HCT116 (cell line): ENCODE data around the gene USP17L5. TPM values are rescaled to one million over a fixed set of nuclear protein-coding genes. Genes with fewer than 3 reads are reported as not detected.
"Not testable (repeated sequence)": the region's sequence is repeated elsewhere in the genome, so short reads cannot be mapped to it uniquely, and the experiment has no call there.

Experiments
- ATAC-seq: fragments of 200-7000 bp; cut with Tn5 transposase; 2 replicates; pipeline ENCODE4 v1.9.1; 2020; ENCODE audit warnings: mild to moderate bottlenecking, moderate library complexity
- BruUV-seq: library from RNA; stranded (reverse); fragments of 400-500 nt; replicated peaks from 2 replicates; lab custom pipeline; 2021; lab: Mats Ljungman, UMichigan
- CTCF ChIA-PET: fragments of 300-600 bp; sonication (Branson Sonifier 250); formaldehyde crosslinking; loops from one replicate; lab custom pipeline; 2021; ENCODE audit warnings: antibody characterized with exemption; lab: Charles Lee
- POLR2A ChIA-PET: fragments of 300-600, 350-600 bp; sonication (Branson Sonifier 250); formaldehyde crosslinking; loops from one replicate; lab custom pipeline; 2021; ENCODE audit warnings: antibody characterized with exemption; lab: Charles Lee
- RAD21 ChIA-PET, 2 experiments: fragments of 300-600 bp; sonication (Branson Sonifier 250); formaldehyde crosslinking; loops; one replicate each; lab custom pipeline; 2023; ENCODE audit warnings: low total read pairs in 2 of 2; ENCODE audit not compliant: uncharacterized antibody in 2 of 2, unreplicated experiment in 2 of 2, low non-redundant PET in 1 of 2; lab: Charles Lee
- DNase-seq: peaks from one replicate; pipeline ENCODE4 v3.0.0-alpha.2; 2010; ENCODE audit warnings: low read depth, low spot score
- H2AFZ ChIP-seq: fragments of 200-600 bp; shearing (Covaris generic), sonication (generic); 2 replicates; pipeline ENCODE4 v1.6.1; 2017; ENCODE audit warnings: low read depth, mixed run types, mixed read lengths, antibody characterized with exemption, low read length; ENCODE audit not compliant: poor library complexity, severe bottlenecking
- H3K27ac ChIP-seq: 2 replicates; pipeline ENCODE4 v1.5.1; 2012; ENCODE audit warnings: low read depth, low read length
- H3K27me3 ChIP-seq: fragments of 200-600 bp; sonication (generic); 2 replicates; pipeline ENCODE4 v1.6.1; 2016; ENCODE audit warnings: mixed run types, low read length, mixed read lengths; ENCODE audit not compliant: insufficient read depth
- H3K36me3 ChIP-seq, 2 experiments: fragments of 200-500 bp in 1 of 2; fragments of 200-600 bp in 1 of 2; sonication (Bioruptor generic) in 1 of 2; sonication (generic) in 1 of 2; 2 replicates each; pipeline versions ENCODE4 v1.5.1 to v1.6.1; 2014 to 2016; ENCODE audit warnings: low read length in 2 of 2, inconsistent platforms in 1 of 2, mixed read lengths in 1 of 2, mixed run types in 1 of 2; ENCODE audit not compliant: insufficient read depth in 2 of 2, control insufficient read depth in 1 of 2
- H3K4me1 ChIP-seq, 2 experiments: fragments of 200-600 bp in 1 of 2; sonication (generic) in 1 of 2; 2 replicates each; pipeline versions ENCODE4 v1.5.1 to v1.6.1; 2012 to 2017; ENCODE audit warnings: low read length in 2 of 2, inconsistent platforms in 1 of 2, mild to moderate bottlenecking in 1 of 2, mixed read lengths in 1 of 2, mixed run types in 1 of 2, moderate library complexity in 1 of 2; ENCODE audit not compliant: insufficient read depth in 2 of 2, control insufficient read depth in 1 of 2
- H3K4me2 ChIP-seq: fragments of 200-600 bp; sonication (generic); 2 replicates; pipeline ENCODE4 v1.6.1; 2017; ENCODE audit warnings: mixed run types, low read length, mixed read lengths
- H3K4me3 ChIP-seq, 2 experiments: fragments of 200-600 bp in 1 of 2; sonication (generic) in 1 of 2; replicated peaks in 1 of 2; 2 replicates each; pipeline ENCODE4 v1.5.1; 2011 to 2016; ENCODE audit warnings: low read length in 2 of 2, control low read depth in 1 of 2, low read depth in 1 of 2, mild to moderate bottlenecking in 1 of 2, mixed read lengths in 1 of 2, mixed run types in 1 of 2
- H3K79me2 ChIP-seq: fragments of 200-600 bp; sonication (generic); 2 replicates; pipeline ENCODE4 v1.6.1; 2017; ENCODE audit warnings: mild to moderate bottlenecking, mixed run types, low read length, moderate library complexity, mixed read lengths; ENCODE audit not compliant: insufficient read depth
- H3K9ac ChIP-seq: fragments of 200-600 bp; sonication (generic); 2 replicates; pipeline ENCODE4 v1.6.1; 2016; ENCODE audit warnings: low read length, mixed read lengths
- H3K9me2 ChIP-seq: fragments of 200-600 bp; sonication (generic), shearing (Covaris generic); 2 replicates; pipeline ENCODE4 v1.6.1; 2017; ENCODE audit warnings: mixed run types, mild to moderate bottlenecking, moderate library complexity; ENCODE audit not compliant: insufficient read depth
- H3K9me3 ChIP-seq, 2 experiments: fragments of 200-500 bp in 1 of 2; fragments of 200-600 bp in 1 of 2; sonication (Bioruptor generic) in 1 of 2; sonication (generic) in 1 of 2; 2 replicates each; pipeline ENCODE4 v1.6.1; 2014 to 2017; ENCODE audit warnings: low read length in 2 of 2, mixed read lengths in 2 of 2, inconsistent platforms in 1 of 2, low read depth in 1 of 2, mild to moderate bottlenecking in 1 of 2, mixed run types in 1 of 2, moderate library complexity in 1 of 2; ENCODE audit not compliant: control insufficient read depth in 1 of 2, insufficient read depth in 1 of 2
- H4K20me1 ChIP-seq: fragments of 200-600 bp; sonication (generic), shearing (Covaris generic); 2 replicates; pipeline ENCODE4 v1.6.1; 2017; ENCODE audit warnings: mixed run types, mild to moderate bottlenecking, moderate library complexity; ENCODE audit not compliant: insufficient read depth
- intact Hi-C: fragments of 100-400 bp; cut with micrococcal nuclease; formaldehyde crosslinking; loops from 2 replicates; pipeline ENCODE4 v1.10.0; 2022
- total RNA-seq: library from RNA; stranded (reverse); gene quantifications from one replicate; pipeline ENCODE4 v1.2.1, GENCODE V29; 2021; ENCODE audit not compliant: unreplicated experiment

Gene USP17L5
- total RNA-seq, 1 experiment from 2014 or later = not detected

DNA sequence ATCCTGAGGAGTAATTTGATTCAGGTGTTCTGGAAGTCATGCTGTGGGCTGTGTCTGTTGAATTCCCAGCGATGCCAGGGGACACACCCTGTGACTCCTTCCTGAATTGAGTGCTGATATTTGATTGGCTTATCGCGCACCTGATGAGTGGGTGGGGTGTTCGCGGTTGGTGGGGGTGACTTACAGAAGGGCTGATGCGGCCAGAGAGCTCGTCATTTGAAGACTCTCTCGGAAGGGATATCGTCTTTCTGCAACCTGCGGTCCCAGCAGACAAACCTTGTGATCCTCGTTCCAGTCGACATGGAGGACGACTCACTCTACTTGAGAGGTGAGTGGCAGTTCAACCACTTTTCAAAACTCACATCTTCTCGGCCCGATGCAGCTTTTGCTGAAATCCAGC is 4.8 kb upstream of the USP17L5 start, which contains the start of gene USP17L26:
Gene USP17L26 (plus strand): TSS at position 301 of the 400 bp plus-strand sequence. CDS start 0 bp downstream, at position 301.
- H3K27ac ChIP-seq, H3K27me3 ChIP-seq, BruUV-seq, H3K79me2 ChIP-seq, H3K9me2 ChIP-seq, H4K20me1 ChIP-seq, RAD21 ChIA-PET, H3K4me3 ChIP-seq, H3K36me3 ChIP-seq, CTCF ChIA-PET, H3K4me1 ChIP-seq, POLR2A ChIA-PET, H2AFZ ChIP-seq, intact Hi-C loops, H3K9ac ChIP-seq, ATAC-seq, DNase-seq, H3K9me3 ChIP-seq, H3K4me2 ChIP-seq: not testable (repeated sequence)

DNA sequence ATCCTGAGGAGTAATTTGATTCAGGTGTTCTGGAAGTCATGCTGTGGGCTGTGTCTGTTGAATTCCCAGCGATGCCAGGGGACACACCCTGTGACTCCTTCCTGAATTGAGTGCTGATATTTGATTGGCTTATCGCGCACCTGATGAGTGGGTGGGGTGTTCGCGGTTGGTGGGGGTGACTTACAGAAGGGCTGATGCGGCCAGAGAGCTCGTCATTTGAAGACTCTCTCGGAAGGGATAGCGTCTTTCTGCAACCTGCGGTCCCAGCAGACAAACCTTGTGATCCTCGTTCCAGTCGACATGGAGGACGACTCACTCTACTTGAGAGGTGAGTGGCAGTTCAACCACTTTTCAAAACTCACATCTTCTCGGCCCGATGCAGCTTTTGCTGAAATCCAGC is 4.6 kb downstream of the USP17L5 start, which contains the start of gene USP17L27:
Gene USP17L27 (plus strand): TSS at position 301 of the 400 bp plus-strand sequence. CDS start 0 bp downstream, at position 301.
- POLR2A ChIA-PET, intact Hi-C loops, H3K27me3 ChIP-seq, H3K27ac ChIP-seq, H3K9me2 ChIP-seq, DNase-seq, H4K20me1 ChIP-seq, H3K79me2 ChIP-seq, H3K36me3 ChIP-seq, H3K4me3 ChIP-seq, H2AFZ ChIP-seq, CTCF ChIA-PET, BruUV-seq, H3K4me2 ChIP-seq, RAD21 ChIA-PET, H3K9ac ChIP-seq, ATAC-seq, H3K9me3 ChIP-seq, H3K4me1 ChIP-seq: not testable (repeated sequence)

DNA sequence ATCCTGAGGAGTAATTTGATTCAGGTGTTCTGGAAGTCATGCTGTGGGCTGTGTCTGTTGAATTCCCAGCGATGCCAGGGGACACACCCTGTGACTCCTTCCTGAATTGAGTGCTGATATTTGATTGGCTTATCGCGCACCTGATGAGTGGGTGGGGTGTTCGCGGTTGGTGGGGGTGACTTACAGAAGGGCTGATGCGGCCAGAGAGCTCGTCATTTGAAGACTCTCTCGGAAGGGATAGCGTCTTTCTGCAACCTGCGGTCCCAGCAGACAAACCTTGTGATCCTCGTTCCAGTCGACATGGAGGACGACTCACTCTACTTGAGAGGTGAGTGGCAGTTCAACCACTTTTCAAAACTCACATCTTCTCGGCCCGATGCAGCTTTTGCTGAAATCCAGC is 9.4 kb downstream of the USP17L5 start, which contains the start of gene USP17L28:
Gene USP17L28 (plus strand): TSS at position 301 of the 400 bp plus-strand sequence. CDS start 0 bp downstream, at position 301.
- H3K36me3 ChIP-seq, H3K4me3 ChIP-seq, H2AFZ ChIP-seq, ATAC-seq, H3K79me2 ChIP-seq, RAD21 ChIA-PET, BruUV-seq, H3K4me2 ChIP-seq, POLR2A ChIA-PET, H3K27ac ChIP-seq, H3K9me2 ChIP-seq, DNase-seq, H3K4me1 ChIP-seq, intact Hi-C loops, H3K27me3 ChIP-seq, H3K9me3 ChIP-seq, H3K9ac ChIP-seq, CTCF ChIA-PET, H4K20me1 ChIP-seq: not testable (repeated sequence)

DNA sequence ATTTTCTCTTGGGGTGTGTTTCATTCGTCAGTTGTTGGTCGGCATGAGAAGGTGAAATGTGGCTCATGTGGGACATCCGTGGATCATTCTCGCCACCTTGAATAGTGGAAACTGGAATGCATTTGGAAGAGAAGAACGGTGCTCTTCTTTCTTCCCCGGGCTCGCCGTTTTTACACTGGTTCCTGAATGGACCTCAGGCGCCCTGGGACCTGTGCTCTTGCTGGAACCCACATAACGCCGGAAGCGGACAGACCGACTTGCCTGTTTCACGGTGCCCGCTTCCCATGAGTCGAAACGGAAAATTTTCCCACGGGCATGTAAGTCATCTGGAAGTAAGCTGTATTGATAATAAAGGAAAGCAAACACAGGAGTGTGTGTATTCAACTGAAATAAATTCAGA is 11.7 kb downstream of the USP17L5 start:
- H3K36me3 ChIP-seq, RAD21 ChIA-PET, POLR2A ChIA-PET, CTCF ChIA-PET, H3K9me3 ChIP-seq, H3K4me3 ChIP-seq, H3K27ac ChIP-seq, DNase-seq, H3K79me2 ChIP-seq, H3K9me2 ChIP-seq, ATAC-seq, H3K27me3 ChIP-seq, H3K4me1 ChIP-seq, H4K20me1 ChIP-seq, H3K4me2 ChIP-seq, BruUV-seq, intact Hi-C loops, H3K9ac ChIP-seq, H2AFZ ChIP-seq: not testable (repeated sequence)
